ENCODE results near the gene WBP1.

Gene WBP1

DNA sequence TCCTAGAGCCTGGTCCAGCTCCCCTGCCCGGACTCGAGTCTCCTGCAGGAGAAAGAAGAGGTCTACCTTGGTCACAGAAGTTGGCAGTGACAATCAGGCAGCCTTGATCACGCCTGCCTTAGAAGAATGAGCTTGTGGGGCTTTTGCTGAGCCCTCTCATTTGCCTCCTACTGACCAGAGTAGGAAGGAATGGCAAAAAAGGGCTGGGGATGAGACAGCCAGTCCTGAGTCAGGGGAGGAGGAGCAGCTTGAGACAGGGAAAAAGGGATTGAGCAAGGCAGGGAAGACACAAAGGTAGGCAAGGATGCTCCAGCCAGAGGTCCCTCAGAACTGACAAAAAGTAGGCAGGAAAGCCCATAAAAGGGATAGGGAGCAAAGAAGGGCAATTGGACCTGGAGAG is 30.7 kb upstream of the WBP1 start:
- Histone ChIP-seq H4K20me1 (ENCODE audit: insufficient read depth, low read length) (no peaks in the 10 kb centered on the region), H3K9me2 (ENCODE audit: low read depth, low read length) (no peaks in the 10 kb centered on the region), H3K9ac (ENCODE audit: low read length) (no peak overlapping the region), H3F3A (ENCODE audit: insufficient read depth, low read length) (no peaks in the 10 kb centered on the region), H3K4me1 (ENCODE audit: insufficient read depth, low read length, severe bottlenecking) (no peaks in the 10 kb centered on the region), H3K9me3 (ENCODE audit: low read length) (no peaks in the 10 kb centered on the region), H3K4me2 (ENCODE audit: low read length) (no peak overlapping the region), H3K79me2 (ENCODE audit: insufficient read depth, low read length) (no peaks in the 10 kb centered on the region), H3K27me3 (ENCODE audit: insufficient read depth, low read length) (0 out of 2 replicates have a peak, but pooled peaks cover 2% of the 10 kb centered on the region), H3K27ac (ENCODE audit: low read depth, low read length, poor library complexity, severe bottlenecking) (no peak overlapping the region), H2AFZ (ENCODE audit: low read length) (no peak overlapping the region), H3K36me3 (ENCODE audit: insufficient read depth, low read length) (no peaks in the 10 kb centered on the region), H3K4me3 (ENCODE audit: low read depth, low read length, poor library complexity, severe bottlenecking) (no peak overlapping the region)
- no peak for TF ChIP-seq EZH2 (IDR thresholded peaks at IDR 0.05; ENCODE audit: borderline replicate concordance, low read length)
- TF ChIP-seq, protein P1, sequence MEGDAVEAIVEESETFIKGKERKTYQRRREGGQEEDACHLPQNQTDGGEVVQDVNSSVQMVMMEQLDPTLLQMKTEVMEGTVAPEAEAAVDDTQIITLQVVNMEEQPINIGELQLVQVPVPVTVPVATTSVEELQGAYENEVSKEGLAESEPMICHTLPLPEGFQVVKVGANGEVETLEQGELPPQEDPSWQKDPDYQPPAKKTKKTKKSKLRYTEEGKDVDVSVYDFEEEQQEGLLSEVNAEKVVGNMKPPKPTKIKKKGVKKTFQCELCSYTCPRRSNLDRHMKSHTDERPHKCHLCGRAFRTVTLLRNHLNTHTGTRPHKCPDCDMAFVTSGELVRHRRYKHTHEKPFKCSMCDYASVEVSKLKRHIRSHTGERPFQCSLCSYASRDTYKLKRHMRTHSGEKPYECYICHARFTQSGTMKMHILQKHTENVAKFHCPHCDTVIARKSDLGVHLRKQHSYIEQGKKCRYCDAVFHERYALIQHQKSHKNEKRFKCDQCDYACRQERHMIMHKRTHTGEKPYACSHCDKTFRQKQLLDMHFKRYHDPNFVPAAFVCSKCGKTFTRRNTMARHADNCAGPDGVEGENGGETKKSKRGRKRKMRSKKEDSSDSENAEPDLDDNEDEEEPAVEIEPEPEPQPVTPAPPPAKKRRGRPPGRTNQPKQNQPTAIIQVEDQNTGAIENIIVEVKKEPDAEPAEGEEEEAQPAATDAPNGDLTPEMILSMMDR (IDR thresholded peaks at IDR 0.05; ENCODE audit: low read length): no peak

GRCh38 chr2:74428675-74429074 is 29.6 kb upstream of the WBP1 start:
- Histone ChIP-seq H3K4me2 (ENCODE audit: low read length) (no peak overlapping the region), H3K9me3 (ENCODE audit: low read length) (no peaks in the 10 kb centered on the region), H3K4me3 (ENCODE audit: low read depth, low read length, poor library complexity, severe bottlenecking) (no peak overlapping the region), H3K9me2 (ENCODE audit: low read depth, low read length) (no peaks in the 10 kb centered on the region), H3K27ac (ENCODE audit: low read depth, low read length, poor library complexity, severe bottlenecking) (no peak overlapping the region), H3F3A (ENCODE audit: insufficient read depth, low read length) (no peaks in the 10 kb centered on the region), H3K27me3 (ENCODE audit: insufficient read depth, low read length) (0 out of 2 replicates have a peak, but pooled peaks cover 4% of the 10 kb centered on the region), H3K36me3 (ENCODE audit: insufficient read depth, low read length) (no peaks in the 10 kb centered on the region), H2AFZ (ENCODE audit: low read length) (no peak overlapping the region), H3K4me1 (ENCODE audit: insufficient read depth, low read length, severe bottlenecking) (no peaks in the 10 kb centered on the region), H4K20me1 (ENCODE audit: insufficient read depth, low read length) (no peaks in the 10 kb centered on the region), H3K79me2 (ENCODE audit: insufficient read depth, low read length) (no peaks in the 10 kb centered on the region), H3K9ac (ENCODE audit: low read length) (no peak overlapping the region)
- TF ChIP-seq, protein P1 (IDR thresholded peaks at IDR 0.05; ENCODE audit: low read length): no peak
- no peak for TF ChIP-seq EZH2 (IDR thresholded peaks at IDR 0.05; ENCODE audit: borderline replicate concordance, low read length)

DNA sequence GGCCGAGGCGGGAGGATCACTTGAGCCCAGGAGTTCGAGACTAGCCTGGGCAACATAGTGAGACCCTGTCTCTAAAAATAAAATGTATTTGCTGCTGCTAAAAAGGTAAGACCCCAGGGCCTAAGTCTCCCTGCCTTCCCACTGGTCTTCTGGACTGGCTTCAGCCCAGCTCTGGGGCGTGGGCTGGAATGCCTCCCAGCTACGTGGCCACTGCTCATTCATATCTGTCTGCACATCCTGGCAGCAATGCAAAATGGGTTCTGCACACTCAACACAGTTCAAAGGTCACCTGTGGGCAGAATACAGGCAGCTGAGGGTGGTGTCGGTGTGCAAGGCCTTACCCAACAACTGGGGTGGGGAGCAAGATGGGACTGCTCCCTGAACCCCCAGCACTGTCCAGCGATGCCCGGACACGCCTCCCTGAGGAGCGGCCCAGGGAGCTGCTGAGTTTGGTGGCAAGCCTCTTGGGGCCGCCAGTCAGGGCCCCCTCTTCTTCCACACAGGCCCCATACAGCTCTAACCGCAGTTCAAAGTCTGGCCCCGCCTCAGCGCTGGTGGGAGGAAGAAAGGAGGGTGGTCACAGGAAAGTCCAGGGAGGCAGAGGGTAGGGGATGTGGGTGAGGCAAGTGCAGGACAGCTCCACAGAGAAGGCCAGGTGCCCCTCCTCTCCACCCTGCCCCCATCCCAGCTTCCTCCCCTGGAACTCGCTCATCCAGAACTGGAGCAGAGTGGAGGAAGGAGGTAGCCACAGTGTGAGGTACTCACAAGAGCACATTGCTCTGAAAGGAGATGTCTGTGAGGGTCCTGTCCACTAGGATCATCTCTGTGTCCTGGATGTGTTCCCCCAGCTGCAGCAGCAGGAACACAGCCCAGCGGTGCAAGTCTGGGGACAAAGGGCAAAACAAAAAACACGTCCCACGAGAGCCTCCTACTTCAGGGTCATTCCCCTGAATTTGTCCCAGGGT is 28.5 kb upstream of the WBP1 start:
- Histone ChIP-seq H3K27ac (ENCODE audit: low read depth, low read length, poor library complexity, severe bottlenecking) (no peak overlapping the region), H3K9ac (ENCODE audit: low read length) (no peak overlapping the region), H3K4me1 (ENCODE audit: insufficient read depth, low read length, severe bottlenecking) (no peaks in the 10 kb centered on the region), H2AFZ (ENCODE audit: low read length) (no peak overlapping the region), H3K4me2 (ENCODE audit: low read length) (no peak overlapping the region), H3K36me3 (ENCODE audit: insufficient read depth, low read length) (no peaks in the 10 kb centered on the region), H3F3A (ENCODE audit: insufficient read depth, low read length) (no peaks in the 10 kb centered on the region), H3K9me3 (ENCODE audit: low read length) (no peaks in the 10 kb centered on the region), H4K20me1 (ENCODE audit: insufficient read depth, low read length) (no peaks in the 10 kb centered on the region), H3K79me2 (ENCODE audit: insufficient read depth, low read length) (no peaks in the 10 kb centered on the region), H3K27me3 (ENCODE audit: insufficient read depth, low read length) (0 out of 2 replicates have a peak, but pooled peaks cover 4% of the 10 kb centered on the region), H3K9me2 (ENCODE audit: low read depth, low read length) (no peaks in the 10 kb centered on the region), H3K4me3 (ENCODE audit: low read depth, low read length, poor library complexity, severe bottlenecking) (no peak overlapping the region)
- TF ChIP-seq, protein P1 (IDR thresholded peaks at IDR 0.05; ENCODE audit: low read length): no peak
- TF ChIP-seq EZH2 (IDR thresholded peaks at IDR 0.05; ENCODE audit: borderline replicate concordance, low read length): no peak

All from OCI-LY1 (cell line).